ENCODE results near the gene TUBB6. TPM values are rescaled to one million over a fixed set of nuclear protein-coding genes. Genes with fewer than 3 reads are reported as not detected.

The TUBB6 gene
- total and polyA plus RNA-seq, 2 of the 13 experiments (the other 11 are each of a cell fraction or from before 2014, with no cell fraction given), result 9.9 to 28.6 TPM

DNA sequence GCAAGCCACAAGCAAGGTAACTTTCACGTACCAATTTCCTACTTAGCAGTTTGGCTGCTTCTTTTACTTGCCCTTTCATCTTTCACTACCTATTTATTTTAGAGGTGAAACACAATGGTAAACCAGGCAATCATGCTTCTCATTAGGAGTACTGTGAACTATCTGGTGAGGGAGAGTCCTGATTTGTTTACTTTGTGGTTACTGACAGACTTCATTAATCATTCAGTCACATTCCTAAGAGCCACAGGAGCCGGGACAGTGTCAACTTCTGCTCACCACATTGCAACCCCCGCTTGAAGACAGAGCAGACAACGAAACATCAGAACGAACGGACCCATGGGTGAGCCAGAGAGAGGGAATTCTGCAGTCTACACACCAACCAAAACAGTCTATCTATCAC, 28.8 kb downstream of the TUBB6 start (continued):
- TF ChIP-seq, protein P1, sequence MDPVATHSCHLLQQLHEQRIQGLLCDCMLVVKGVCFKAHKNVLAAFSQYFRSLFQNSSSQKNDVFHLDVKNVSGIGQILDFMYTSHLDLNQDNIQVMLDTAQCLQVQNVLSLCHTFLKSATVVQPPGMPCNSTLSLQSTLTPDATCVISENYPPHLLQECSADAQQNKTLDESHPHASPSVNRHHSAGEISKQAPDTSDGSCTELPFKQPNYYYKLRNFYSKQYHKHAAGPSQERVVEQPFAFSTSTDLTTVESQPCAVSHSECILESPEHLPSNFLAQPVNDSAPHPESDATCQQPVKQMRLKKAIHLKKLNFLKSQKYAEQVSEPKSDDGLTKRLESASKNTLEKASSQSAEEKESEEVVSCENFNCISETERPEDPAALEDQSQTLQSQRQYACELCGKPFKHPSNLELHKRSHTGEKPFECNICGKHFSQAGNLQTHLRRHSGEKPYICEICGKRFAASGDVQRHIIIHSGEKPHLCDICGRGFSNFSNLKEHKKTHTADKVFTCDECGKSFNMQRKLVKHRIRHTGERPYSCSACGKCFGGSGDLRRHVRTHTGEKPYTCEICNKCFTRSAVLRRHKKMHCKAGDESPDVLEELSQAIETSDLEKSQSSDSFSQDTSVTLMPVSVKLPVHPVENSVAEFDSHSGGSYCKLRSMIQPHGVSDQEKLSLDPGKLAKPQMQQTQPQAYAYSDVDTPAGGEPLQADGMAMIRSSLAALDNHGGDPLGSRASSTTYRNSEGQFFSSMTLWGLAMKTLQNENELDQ (CRISPR knock-in tag; IDR thresholded peaks at IDR 0.05; ENCODE audit: borderline replicate concordance), result no peak
- TF ChIP-seq, protein P2, sequence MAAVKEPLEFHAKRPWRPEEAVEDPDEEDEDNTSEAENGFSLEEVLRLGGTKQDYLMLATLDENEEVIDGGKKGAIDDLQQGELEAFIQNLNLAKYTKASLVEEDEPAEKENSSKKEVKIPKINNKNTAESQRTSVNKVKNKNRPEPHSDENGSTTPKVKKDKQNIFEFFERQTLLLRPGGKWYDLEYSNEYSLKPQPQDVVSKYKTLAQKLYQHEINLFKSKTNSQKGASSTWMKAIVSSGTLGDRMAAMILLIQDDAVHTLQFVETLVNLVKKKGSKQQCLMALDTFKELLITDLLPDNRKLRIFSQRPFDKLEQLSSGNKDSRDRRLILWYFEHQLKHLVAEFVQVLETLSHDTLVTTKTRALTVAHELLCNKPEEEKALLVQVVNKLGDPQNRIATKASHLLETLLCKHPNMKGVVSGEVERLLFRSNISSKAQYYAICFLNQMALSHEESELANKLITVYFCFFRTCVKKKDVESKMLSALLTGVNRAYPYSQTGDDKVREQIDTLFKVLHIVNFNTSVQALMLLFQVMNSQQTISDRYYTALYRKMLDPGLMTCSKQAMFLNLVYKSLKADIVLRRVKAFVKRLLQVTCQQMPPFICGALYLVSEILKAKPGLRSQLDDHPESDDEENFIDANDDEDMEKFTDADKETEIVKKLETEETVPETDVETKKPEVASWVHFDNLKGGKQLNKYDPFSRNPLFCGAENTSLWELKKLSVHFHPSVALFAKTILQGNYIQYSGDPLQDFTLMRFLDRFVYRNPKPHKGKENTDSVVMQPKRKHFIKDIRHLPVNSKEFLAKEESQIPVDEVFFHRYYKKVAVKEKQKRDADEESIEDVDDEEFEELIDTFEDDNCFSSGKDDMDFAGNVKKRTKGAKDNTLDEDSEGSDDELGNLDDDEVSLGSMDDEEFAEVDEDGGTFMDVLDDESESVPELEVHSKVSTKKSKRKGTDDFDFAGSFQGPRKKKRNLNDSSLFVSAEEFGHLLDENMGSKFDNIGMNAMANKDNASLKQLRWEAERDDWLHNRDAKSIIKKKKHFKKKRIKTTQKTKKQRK (IDR thresholded peaks at IDR 0.05; ENCODE audit: low read length), result no peak
- TF ChIP-seq REXO4 (CRISPR knock-in tag; IDR thresholded peaks at IDR 0.05; ENCODE audit: borderline replicate concordance), result no peak
- TF ChIP-seq NCOA5 (CRISPR knock-in tag; IDR thresholded peaks at IDR 0.05), result no peak
- TF ChIP-seq ZSCAN12 (CRISPR knock-in tag; IDR thresholded peaks at IDR 0.05), result no peak
- TF ChIP-seq ZNF792 (CRISPR knock-in tag; IDR thresholded peaks at IDR 0.05), result 0 out of 2 replicates have a peak, but pooled peaks have one; percentile 25
- no peak for TF ChIP-seq SPEN (CRISPR knock-in tag; IDR thresholded peaks at IDR 0.05; ENCODE audit: low read depth)
- no peak for TF ChIP-seq ERF (CRISPR knock-in tag; IDR thresholded peaks at IDR 0.05)
- TF ChIP-seq, protein P3, sequence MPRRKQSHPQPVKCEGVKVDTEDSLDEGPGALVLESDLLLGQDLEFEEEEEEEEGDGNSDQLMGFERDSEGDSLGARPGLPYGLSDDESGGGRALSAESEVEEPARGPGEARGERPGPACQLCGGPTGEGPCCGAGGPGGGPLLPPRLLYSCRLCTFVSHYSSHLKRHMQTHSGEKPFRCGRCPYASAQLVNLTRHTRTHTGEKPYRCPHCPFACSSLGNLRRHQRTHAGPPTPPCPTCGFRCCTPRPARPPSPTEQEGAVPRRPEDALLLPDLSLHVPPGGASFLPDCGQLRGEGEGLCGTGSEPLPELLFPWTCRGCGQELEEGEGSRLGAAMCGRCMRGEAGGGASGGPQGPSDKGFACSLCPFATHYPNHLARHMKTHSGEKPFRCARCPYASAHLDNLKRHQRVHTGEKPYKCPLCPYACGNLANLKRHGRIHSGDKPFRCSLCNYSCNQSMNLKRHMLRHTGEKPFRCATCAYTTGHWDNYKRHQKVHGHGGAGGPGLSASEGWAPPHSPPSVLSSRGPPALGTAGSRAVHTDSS (CRISPR knock-in tag; conservative IDR thresholded peaks at IDR 0.05), result no peak
- TF ChIP-seq, protein P4, sequence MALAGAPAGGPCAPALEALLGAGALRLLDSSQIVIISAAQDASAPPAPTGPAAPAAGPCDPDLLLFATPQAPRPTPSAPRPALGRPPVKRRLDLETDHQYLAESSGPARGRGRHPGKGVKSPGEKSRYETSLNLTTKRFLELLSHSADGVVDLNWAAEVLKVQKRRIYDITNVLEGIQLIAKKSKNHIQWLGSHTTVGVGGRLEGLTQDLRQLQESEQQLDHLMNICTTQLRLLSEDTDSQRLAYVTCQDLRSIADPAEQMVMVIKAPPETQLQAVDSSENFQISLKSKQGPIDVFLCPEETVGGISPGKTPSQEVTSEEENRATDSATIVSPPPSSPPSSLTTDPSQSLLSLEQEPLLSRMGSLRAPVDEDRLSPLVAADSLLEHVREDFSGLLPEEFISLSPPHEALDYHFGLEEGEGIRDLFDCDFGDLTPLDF (CRISPR knock-in tag; IDR thresholded peaks at IDR 0.05), result no peak
- no peak for TF ChIP-seq KAT2B (IDR thresholded peaks at IDR 0.05; ENCODE audit: borderline replicate concordance, low read depth, low read length)
- TF ChIP-seq SP140L (CRISPR knock-in tag; IDR thresholded peaks at IDR 0.05; ENCODE audit: borderline replicate concordance), result no peak
- TF ChIP-seq, protein P5, sequence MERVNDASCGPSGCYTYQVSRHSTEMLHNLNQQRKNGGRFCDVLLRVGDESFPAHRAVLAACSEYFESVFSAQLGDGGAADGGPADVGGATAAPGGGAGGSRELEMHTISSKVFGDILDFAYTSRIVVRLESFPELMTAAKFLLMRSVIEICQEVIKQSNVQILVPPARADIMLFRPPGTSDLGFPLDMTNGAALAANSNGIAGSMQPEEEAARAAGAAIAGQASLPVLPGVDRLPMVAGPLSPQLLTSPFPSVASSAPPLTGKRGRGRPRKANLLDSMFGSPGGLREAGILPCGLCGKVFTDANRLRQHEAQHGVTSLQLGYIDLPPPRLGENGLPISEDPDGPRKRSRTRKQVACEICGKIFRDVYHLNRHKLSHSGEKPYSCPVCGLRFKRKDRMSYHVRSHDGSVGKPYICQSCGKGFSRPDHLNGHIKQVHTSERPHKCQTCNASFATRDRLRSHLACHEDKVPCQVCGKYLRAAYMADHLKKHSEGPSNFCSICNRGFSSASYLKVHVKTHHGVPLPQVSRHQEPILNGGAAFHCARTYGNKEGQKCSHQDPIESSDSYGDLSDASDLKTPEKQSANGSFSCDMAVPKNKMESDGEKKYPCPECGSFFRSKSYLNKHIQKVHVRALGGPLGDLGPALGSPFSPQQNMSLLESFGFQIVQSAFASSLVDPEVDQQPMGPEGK (CRISPR knock-in tag; IDR thresholded peaks at IDR 0.05), result peak; percentile 62; the same call in 1 of the 2 replicates
- no peak for TF ChIP-seq HDAC6 (IDR thresholded peaks at IDR 0.05; ENCODE audit: low read depth, low read length)
- TF ChIP-seq GATA4 (IDR thresholded peaks at IDR 0.05; ENCODE audit: borderline replicate concordance, low read depth), result no peak
- TF ChIP-seq, protein P6, sequence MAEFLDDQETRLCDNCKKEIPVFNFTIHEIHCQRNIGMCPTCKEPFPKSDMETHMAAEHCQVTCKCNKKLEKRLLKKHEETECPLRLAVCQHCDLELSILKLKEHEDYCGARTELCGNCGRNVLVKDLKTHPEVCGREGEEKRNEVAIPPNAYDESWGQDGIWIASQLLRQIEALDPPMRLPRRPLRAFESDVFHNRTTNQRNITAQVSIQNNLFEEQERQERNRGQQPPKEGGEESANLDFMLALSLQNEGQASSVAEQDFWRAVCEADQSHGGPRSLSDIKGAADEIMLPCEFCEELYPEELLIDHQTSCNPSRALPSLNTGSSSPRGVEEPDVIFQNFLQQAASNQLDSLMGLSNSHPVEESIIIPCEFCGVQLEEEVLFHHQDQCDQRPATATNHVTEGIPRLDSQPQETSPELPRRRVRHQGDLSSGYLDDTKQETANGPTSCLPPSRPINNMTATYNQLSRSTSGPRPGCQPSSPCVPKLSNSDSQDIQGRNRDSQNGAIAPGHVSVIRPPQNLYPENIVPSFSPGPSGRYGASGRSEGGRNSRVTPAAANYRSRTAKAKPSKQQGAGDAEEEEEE (CRISPR knock-in tag; IDR thresholded peaks at IDR 0.05; ENCODE audit: borderline replicate concordance), result no peak
- no peak for TF ChIP-seq ZNF335 (CRISPR knock-in tag; IDR thresholded peaks at IDR 0.05)
- TF ChIP-seq RAD51 (IDR thresholded peaks at IDR 0.05; ENCODE audit: borderline replicate concordance), result no peak
- TF ChIP-seq SSRP1 (CRISPR knock-in tag; IDR thresholded peaks at IDR 0.05), result no peak

All from HepG2 (cell line).